DMS153 treated with DMSO at 0.1 percent for 48 hours (cell line): ENCODE results near the gene NDUFA13.

Experiments used
- DNase-seq: peaks from one replicate; lab custom pipeline; 2025; ENCODE audit not compliant: unreplicated experiment; lab: John Stamatoyannopoulos, UW

Gene NDUFA13

GRCh38 chr19:19566306-19566705 is 50.3 kb downstream of the NDUFA13 start:
- no peak for DNase-seq

GRCh38 chr19:19567391-19567790 is 51.4 kb downstream of the NDUFA13 start:
- DNase-seq = no peak

- no peak for DNase-seq
These were observed 53.1 kb downstream of the NDUFA13 start for GRCh38 chr19:19568802-19569756.

GRCh38 chr19:19570571-19570970 is 54.5 kb downstream of the NDUFA13 start:
- DNase-seq = no peak

- no peak for DNase-seq
These were observed 55.2 kb downstream of the NDUFA13 start for GRCh38 chr19:19571071-19571786.

- no peak for DNase-seq
These were observed 59.4 kb downstream of the NDUFA13 start for GRCh38 chr19:19575411-19575810.
